DOHH2 (cell line): ENCODE data around the gene GPR62.

Source experiments
- H3F3A ChIP-seq: fragments of 200-600 bp; sonication (generic), shearing (Covaris generic); 2 replicates; pipeline ENCODE4 v1.6.0; 2016; ENCODE audit warnings: antibody characterized with exemption, mild to moderate bottlenecking; ENCODE audit not compliant: control insufficient read depth, insufficient read depth
- H3K27ac ChIP-seq: fragments of 200-600 bp; sonication (generic); 2 replicates; pipeline ENCODE4 v1.5.1; 2014; ENCODE audit warnings: low read depth, mild to moderate bottlenecking, low read length, moderate library complexity
- H3K27me3 ChIP-seq: fragments of 200-600 bp; sonication (generic); 2 replicates; pipeline ENCODE4 v1.6.1; 2014; ENCODE audit warnings: mild to moderate bottlenecking, low read length, mixed read lengths; ENCODE audit not compliant: control insufficient read depth
- H3K36me3 ChIP-seq: fragments of 200-600 bp; sonication (generic); 2 replicates; pipeline ENCODE4 v1.6.1; 2014; ENCODE audit warnings: mild to moderate bottlenecking, low read length, moderate library complexity, mixed read lengths; ENCODE audit not compliant: control insufficient read depth
- H3K4me1 ChIP-seq: fragments of 200-600 bp; sonication (generic); 2 replicates; pipeline ENCODE4 v1.6.1; 2014; ENCODE audit warnings: mild to moderate bottlenecking, low read length, mixed read lengths; ENCODE audit not compliant: control insufficient read depth
- H3K4me2 ChIP-seq: fragments of 200-600 bp; sonication (generic); 2 replicates; pipeline ENCODE4 v1.6.0; 2014; ENCODE audit warnings: mild to moderate bottlenecking, low read length, moderate library complexity
- H3K4me3 ChIP-seq: fragments of 200-600 bp; sonication (generic); 2 replicates; pipeline ENCODE4 v1.5.1; 2014; ENCODE audit warnings: mild to moderate bottlenecking, low read length, mixed read lengths
- H3K79me2 ChIP-seq: fragments of 200-600 bp; sonication (generic); 2 replicates; pipeline ENCODE4 v1.6.1; 2014; ENCODE audit warnings: mild to moderate bottlenecking, low read length, mixed read lengths; ENCODE audit not compliant: control insufficient read depth
- H3K9me2 ChIP-seq: fragments of 200-600 bp; sonication (generic); replicated peaks from 2 replicates; pipeline ENCODE4 v1.6.1; 2014; ENCODE audit warnings: mild to moderate bottlenecking, low read length, mixed read lengths; ENCODE audit not compliant: control insufficient read depth
- H3K9me3 ChIP-seq: fragments of 200-600 bp; sonication (generic); 2 replicates; pipeline ENCODE4 v1.6.1; 2014; ENCODE audit warnings: antibody characterized with exemption, low read length, mixed read lengths; ENCODE audit not compliant: control insufficient read depth, insufficient read depth
- H4K20me1 ChIP-seq: fragments of 200-600 bp; sonication (generic); 2 replicates; pipeline ENCODE4 v1.6.0; 2014; ENCODE audit warnings: low read depth, mild to moderate bottlenecking, antibody characterized with exemption, low read length, moderate library complexity; ENCODE audit not compliant: control insufficient read depth, insufficient read depth
- CTCF ChIP-seq: fragments of 200-600 bp; sonication (generic); IDR thresholded peaks from one replicate; pipeline ENCODE4 v1.5.1; 2014; ENCODE audit warnings: antibody characterized with exemption, mild to moderate bottlenecking, low read depth, low read length; ENCODE audit not compliant: poor library complexity, severe bottlenecking
- EZH2phosphoT487 ChIP-seq: fragments of 200-600 bp; sonication (generic); IDR thresholded peaks from 2 replicates; pipeline ENCODE4 v1.6.1; 2017; ENCODE audit warnings: borderline replicate concordance, mild to moderate bottlenecking, antibody characterized with exemption, low read length, moderate library complexity, mixed read lengths

Gene GPR62

GRCh38 chr3:51959651-51960050 is 4.5 kb downstream of the GPR62 start:
- H3K9me2 ChIP-seq: no peaks in the 10 kb centered on the region
- H3K36me3 ChIP-seq: no peaks in the 10 kb centered on the region
- no peaks in the 10 kb centered on the region for H3K4me1 ChIP-seq
- no peak overlapping the region for H3K4me2 ChIP-seq
- TF ChIP-seq CTCF (no peak), EZH2phosphoT487 (no peak)
- peaks cover 12% of the 10 kb centered on the region for H3K27me3 ChIP-seq
- H3F3A ChIP-seq: no peaks in the 10 kb centered on the region
- no peaks in the 10 kb centered on the region for H3K79me2 ChIP-seq
- no peaks in the 10 kb centered on the region for H3K9me3 ChIP-seq
- H3K4me3 ChIP-seq: no peak overlapping the region
- no peaks in the 10 kb centered on the region for H4K20me1 ChIP-seq
- no peak overlapping the region for H3K27ac ChIP-seq

- no peaks in the 10 kb centered on the region for H3K4me1 ChIP-seq
- H3K79me2 ChIP-seq: no peaks in the 10 kb centered on the region
- peaks cover 19% of the 10 kb centered on the region for H3K27me3 ChIP-seq
- no peak overlapping the region for H3K4me2 ChIP-seq
- H3F3A ChIP-seq: no peaks in the 10 kb centered on the region
- no peak overlapping the region for H3K27ac ChIP-seq
- no peaks in the 10 kb centered on the region for H3K9me2 ChIP-seq
- TF ChIP-seq CTCF (no peak), EZH2phosphoT487 (no peak)
- H4K20me1 ChIP-seq: no peaks in the 10 kb centered on the region
- no peak overlapping the region for H3K4me3 ChIP-seq
- no peaks in the 10 kb centered on the region for H3K36me3 ChIP-seq
- no peaks in the 10 kb centered on the region for H3K9me3 ChIP-seq
Measured at GRCh38 chr3:51960386-51960785, 5.2 kb downstream of the GPR62 start.

- Histone ChIP-seq H3K27me3 (peaks cover 24% of the 10 kb centered on the region), H3K4me3 (no peak overlapping the region), H3K4me1 (no peaks in the 10 kb centered on the region), H3F3A (no peaks in the 10 kb centered on the region), H3K4me2 (no peak overlapping the region), H4K20me1 (no peaks in the 10 kb centered on the region), H3K79me2 (no peaks in the 10 kb centered on the region), H3K9me2 (no peaks in the 10 kb centered on the region), H3K36me3 (no peaks in the 10 kb centered on the region), H3K9me3 (no peaks in the 10 kb centered on the region), H3K27ac (no peak overlapping the region)
- no peak for TF ChIP-seq CTCF
- TF ChIP-seq EZH2phosphoT487: no peak
Measured at GRCh38 chr3:51961011-51961410, 5.8 kb downstream of the GPR62 start.
